ENCODE results near the gene RIPOR3.
"Not testable (repeated sequence)": the region's sequence is repeated elsewhere in the genome, so short reads cannot be mapped to it uniquely, and the experiment has no call there.

RIPOR3 gene

GRCh38 chr20:50541606-50542041 lies 149.7 kb downstream of the RIPOR3 start:
- no peak for DNase-seq

GRCh38 chr20:50540620-50541605 lies 150.4 kb downstream of the RIPOR3 start:
- no peak for DNase-seq

- not testable (repeated sequence) for DNase-seq
These were observed 151.5 kb downstream of the RIPOR3 start for GRCh38 chr20:50539798-50540197.

- DNase-seq, result no peak
These were observed 153.1 kb downstream of the RIPOR3 start for GRCh38 chr20:50538276-50538675.

- DNase-seq, result no peak
These were observed 153.7 kb downstream of the RIPOR3 start for GRCh38 chr20:50537546-50538201.

- DNase-seq, result no peak
These were observed 155.0 kb downstream of the RIPOR3 start for GRCh38 chr20:50536333-50536732.
